ENCODE results near the gene MUC3A.

Gene MUC3A

DNA sequence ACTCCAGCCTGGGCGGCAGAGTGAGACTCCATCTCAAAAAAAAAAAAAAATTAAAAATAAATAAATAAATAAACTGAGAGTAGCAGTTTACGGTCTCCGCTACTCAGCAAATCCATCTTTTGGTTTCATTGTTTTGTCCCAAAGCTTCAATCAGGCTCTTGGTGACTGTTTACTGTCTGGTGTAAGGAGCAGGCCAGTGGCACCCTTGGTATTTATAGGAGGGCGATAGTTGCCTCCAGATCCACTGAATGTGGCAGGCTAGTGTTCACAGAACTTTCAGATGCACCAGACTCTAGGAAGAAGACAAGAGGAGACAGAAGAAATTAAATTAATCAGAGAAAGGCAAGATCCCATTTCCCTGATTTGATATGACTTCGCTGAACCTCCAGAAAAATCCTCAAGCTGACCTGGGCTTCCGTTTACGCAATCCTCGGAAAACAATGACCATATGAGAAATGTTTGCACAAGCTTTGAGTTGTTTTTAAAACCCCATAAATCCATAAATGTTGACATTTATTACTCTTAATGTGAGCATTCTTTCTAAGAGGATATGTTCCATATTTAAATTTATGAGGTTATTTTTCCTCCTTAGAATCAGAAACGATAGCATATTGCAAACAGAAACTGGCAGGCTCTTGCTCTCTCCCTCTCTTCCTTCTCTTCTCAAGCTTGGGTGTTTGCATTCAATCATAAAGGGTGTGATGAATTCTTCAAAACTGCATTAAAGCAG lies 7.1 kb upstream of the MUC3A start:
- no peak overlapping the region; the same call in 1 of the 2 replicates for H3K4me3 ChIP-seq (ENCODE audit: low read length)
- TF ChIP-seq, protein P1, sequence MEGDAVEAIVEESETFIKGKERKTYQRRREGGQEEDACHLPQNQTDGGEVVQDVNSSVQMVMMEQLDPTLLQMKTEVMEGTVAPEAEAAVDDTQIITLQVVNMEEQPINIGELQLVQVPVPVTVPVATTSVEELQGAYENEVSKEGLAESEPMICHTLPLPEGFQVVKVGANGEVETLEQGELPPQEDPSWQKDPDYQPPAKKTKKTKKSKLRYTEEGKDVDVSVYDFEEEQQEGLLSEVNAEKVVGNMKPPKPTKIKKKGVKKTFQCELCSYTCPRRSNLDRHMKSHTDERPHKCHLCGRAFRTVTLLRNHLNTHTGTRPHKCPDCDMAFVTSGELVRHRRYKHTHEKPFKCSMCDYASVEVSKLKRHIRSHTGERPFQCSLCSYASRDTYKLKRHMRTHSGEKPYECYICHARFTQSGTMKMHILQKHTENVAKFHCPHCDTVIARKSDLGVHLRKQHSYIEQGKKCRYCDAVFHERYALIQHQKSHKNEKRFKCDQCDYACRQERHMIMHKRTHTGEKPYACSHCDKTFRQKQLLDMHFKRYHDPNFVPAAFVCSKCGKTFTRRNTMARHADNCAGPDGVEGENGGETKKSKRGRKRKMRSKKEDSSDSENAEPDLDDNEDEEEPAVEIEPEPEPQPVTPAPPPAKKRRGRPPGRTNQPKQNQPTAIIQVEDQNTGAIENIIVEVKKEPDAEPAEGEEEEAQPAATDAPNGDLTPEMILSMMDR (conservative IDR thresholded peaks at IDR 0.05; ENCODE audit: low read length): no peak
- DNase-seq (ENCODE audit: low read depth): peak; percentile 33

DNA sequence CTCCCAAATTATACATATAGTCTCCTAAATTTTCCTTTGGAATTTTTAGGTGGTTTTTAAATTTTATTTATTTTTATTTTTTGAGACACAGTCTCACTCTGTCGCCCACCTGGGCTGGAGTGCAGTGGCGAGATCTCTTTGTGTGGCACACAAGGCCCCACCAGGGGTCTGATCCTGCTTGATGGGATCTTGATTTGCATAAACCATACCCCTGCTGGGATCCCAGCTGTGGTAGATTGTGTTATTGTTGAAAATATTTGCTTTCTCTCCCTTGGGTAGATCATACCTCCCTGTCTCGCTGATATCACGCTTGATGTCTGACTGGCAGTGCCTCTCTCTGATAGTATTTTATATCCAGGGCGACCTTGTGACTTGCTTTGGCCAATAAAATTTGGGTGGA lies 5.6 kb upstream of the MUC3A start:
- DNase-seq (ENCODE audit: low read depth): no peak
- H3K4me3 ChIP-seq (ENCODE audit: low read length): no peak overlapping the region
- TF ChIP-seq, protein P1 (conservative IDR thresholded peaks at IDR 0.05; ENCODE audit: low read length): no peak

DNA sequence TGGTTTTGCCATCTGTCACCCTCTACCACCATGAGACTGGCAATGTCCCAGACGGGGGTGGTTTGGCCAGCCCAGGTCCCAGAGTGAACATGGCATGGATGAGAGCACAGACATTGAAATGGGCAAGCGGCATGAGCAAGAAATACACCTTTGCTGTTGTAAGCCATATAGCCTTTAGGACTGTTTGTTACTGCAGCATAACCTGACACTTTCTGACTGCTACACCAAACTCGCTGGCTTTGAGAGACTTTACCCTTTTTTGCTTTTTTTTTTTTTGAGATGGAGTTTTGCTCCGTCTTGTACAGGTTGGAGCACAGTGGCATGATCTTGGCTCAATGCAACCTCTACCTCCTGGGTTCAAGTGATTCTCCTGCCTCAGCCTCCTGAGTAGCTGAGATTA lies 5.2 kb upstream of the MUC3A start:
- no peak overlapping the region for H3K4me3 ChIP-seq (ENCODE audit: low read length)
- DNase-seq (ENCODE audit: low read depth): no peak
- TF ChIP-seq, protein P1 (conservative IDR thresholded peaks at IDR 0.05; ENCODE audit: low read length): no peak

DNA sequence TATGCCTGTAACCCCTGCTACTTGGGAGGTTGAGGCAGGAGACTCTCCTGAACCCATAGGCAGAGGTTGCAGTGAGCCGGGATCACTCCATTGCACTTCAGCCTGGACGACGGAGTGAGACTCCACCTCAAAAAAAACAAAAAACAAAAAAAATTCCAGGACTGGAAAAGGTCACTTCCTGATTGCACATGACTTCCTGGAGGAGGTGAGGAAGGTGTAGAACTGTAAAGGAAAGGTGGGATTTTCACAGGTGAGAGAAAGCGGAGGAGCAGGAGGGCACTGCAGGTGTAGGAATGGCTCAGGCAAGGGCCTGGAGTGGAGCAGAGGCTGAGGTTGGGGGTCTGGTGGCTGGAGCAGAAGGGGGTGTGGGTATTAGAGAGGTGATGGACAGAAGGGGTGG lies 3.2 kb upstream of the MUC3A start:
- H3K4me3 ChIP-seq (ENCODE audit: low read length): no peak overlapping the region
- no peak for DNase-seq (ENCODE audit: low read depth)
- TF ChIP-seq, protein P1 (conservative IDR thresholded peaks at IDR 0.05; ENCODE audit: low read length): no peak

DNA sequence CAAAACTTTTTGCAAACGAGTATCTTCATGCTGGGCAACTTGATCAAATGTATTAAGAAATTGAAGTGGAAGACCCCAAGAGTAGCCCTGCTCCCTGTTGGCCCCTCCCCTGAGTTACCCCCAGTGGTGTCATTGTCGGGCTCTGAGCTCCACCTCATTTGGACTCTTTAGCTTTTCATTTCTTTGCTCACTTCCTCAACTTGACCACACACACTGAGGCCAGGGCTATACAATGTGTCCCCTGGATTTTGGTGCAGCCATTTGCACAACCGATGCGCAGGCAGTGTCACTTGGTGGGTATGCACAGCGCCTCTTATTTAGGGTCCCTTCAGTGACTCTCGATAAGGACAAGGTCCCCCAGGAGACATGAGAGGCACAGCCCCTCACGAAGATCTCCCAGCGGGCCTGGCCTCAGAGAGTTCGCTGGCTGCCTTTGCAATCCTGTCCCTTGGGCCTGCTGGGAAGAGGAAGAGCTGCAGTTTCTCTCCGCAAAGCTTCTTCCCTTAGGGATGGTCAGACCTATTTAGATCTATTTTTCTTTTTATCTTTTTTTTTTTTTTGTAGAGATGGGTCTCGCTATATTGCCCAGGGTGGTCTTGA lies 2.5 kb upstream of the MUC3A start:
- no peak overlapping the region for H3K4me3 ChIP-seq (ENCODE audit: low read length)
- TF ChIP-seq, protein P1 (conservative IDR thresholded peaks at IDR 0.05; ENCODE audit: low read length): no peak
- no peak for DNase-seq (ENCODE audit: low read depth)

DNA sequence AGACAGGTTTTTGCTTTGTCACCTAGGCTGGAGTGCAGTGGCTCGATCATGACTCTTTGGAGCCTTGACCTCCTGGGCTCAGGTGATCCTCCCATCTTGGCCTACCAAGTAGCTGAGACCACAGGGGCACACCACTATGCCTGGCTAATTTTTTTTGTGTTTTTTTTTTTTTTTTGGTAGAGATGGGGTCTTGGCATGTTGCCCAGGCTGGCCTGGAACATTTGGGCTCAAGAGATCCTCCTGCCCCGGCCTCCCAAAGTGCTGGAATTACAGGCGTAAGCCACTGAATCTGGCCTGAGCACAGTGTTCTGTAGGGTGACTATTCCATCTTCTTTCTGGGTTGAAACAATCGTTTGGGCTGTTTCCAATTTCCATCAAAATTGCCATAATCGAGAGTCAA lies 1.5 kb upstream of the MUC3A start:
- H3K4me3 ChIP-seq (ENCODE audit: low read length): no peak overlapping the region
- TF ChIP-seq, protein P1 (conservative IDR thresholded peaks at IDR 0.05; ENCODE audit: low read length): no peak
- DNase-seq (ENCODE audit: low read depth): no peak

DNA sequence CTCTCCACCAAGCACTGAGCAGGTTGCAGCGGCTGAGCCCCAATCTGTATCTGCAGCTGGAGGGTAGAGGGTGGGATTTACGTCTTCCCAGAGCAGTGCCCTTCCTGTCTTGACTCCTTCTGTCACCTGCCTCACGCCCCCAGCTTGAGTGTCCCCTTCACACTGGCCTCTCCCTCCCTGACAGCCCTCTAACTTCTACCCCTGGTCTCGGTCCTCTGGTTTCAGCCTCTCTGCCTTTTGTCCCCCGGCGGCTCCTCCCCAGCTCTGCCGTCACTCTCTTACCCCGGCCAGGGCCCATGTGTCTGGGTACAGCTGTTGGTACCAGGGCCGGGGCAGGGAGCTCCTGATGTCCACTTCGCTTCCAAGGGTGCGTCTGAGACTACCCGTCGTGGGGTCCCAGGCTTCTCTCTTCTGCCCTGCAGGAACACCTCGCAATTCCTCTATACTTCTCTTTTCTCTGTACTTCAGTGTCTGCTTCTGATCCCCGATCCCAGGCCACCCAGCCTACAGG lies 654 bp downstream of the MUC3A start:
- no peak for DNase-seq (ENCODE audit: low read depth)
- no peak overlapping the region for H3K4me3 ChIP-seq (ENCODE audit: low read length)
- TF ChIP-seq, protein P1 (conservative IDR thresholded peaks at IDR 0.05; ENCODE audit: low read length): no peak

Data from AG10803 (cell line).